Activated CD8-positive, alpha-beta memory T cell treated with anti-CD3 and anti-CD28 coated beads, Interleukin-2, amount 10 ng/mL, durations not matched to agents 7 days and 5 days (primary cell): Measurements from ENCODE around the gene CARHSP1. TPM values are rescaled to one million over a fixed set of nuclear protein-coding genes. Genes with fewer than 3 reads are reported as not detected.
A peak's percentile ranks its signal among the peaks of the same experiment; 100 is the strongest.
"Not testable (repeated sequence)": the region's sequence is repeated elsewhere in the genome, so short reads cannot be mapped to it uniquely, and the experiment has no call there.

Experiments used
- ATAC-seq: fragments of 150-1000 bp; cut with Tn5 transposase; one replicate; pipeline ENCODE4 v1.10.0; 2021; ENCODE audit warnings: moderate library complexity
- CTCF ChIA-PET: fragments of 350-600 bp; sonication (Branson Sonifier 250); formaldehyde crosslinking; loops from one replicate; lab custom pipeline; 2021; ENCODE audit warnings: antibody characterized with exemption; lab: Charles Lee
- DNase-seq: peaks from one replicate; pipeline ENCODE4 v3.0.0-alpha.2; 2020
- H3K27ac Mint-ChIP-seq: one replicate; pipeline ENCODE4 v1.8.0; 2021; ENCODE audit warnings: mild to moderate bottlenecking, mixed read lengths
- H3K27me3 Mint-ChIP-seq: one replicate; pipeline ENCODE4 v1.8.0; 2021; ENCODE audit warnings: mixed read lengths
- H3K36me3 Mint-ChIP-seq: one replicate; pipeline ENCODE4 v1.8.0; 2021; ENCODE audit warnings: mild to moderate bottlenecking, mixed read lengths
- H3K4me1 Mint-ChIP-seq: one replicate; pipeline ENCODE4 v1.8.0; 2021; ENCODE audit warnings: mixed read lengths
- H3K4me3 Mint-ChIP-seq: one replicate; pipeline ENCODE4 v1.8.0; 2021; ENCODE audit warnings: mild to moderate bottlenecking, moderate library complexity, mixed read lengths
- H3K9me3 Mint-ChIP-seq: one replicate; pipeline ENCODE4 v1.8.0; 2022; ENCODE audit warnings: low read depth, mixed read lengths
- total RNA-seq, 2 experiments: library from RNA; stranded (reverse); gene quantifications; one replicate each; pipeline ENCODE4 v1.2.3, GENCODE V29; 2021

The CARHSP1 gene
- total RNA-seq, 2 experiments from 2014 or later = 142 to 176 TPM

GRCh38 chr16:8875317-8875716 is 6.5 kb upstream of the CARHSP1 start:
- CTCF ChIA-PET = interaction anchor here (0.7 to 1.6 kb wide), 3 partner anchors 9 to 282 kb away, joined by 3 to 6 read pairs (median 3); no protein-coding TSS in a partner anchor
- H3K36me3 Mint-ChIP-seq, H3K27ac Mint-ChIP-seq, H3K27me3 Mint-ChIP-seq, ATAC-seq, DNase-seq, H3K9me3 Mint-ChIP-seq, H3K4me3 Mint-ChIP-seq: not testable (repeated sequence)
- H3K4me1 Mint-ChIP-seq = peaks cover 45% of the 10 kb centered on the region

- Mint-ChIP-seq H3K27ac (peak overlapping the region; percentile 53), H3K4me3 (no peak overlapping the region), H3K27me3 (no peaks in the 10 kb centered on the region), H3K9me3 (no peaks in the 10 kb centered on the region), H3K36me3 (no peaks in the 10 kb centered on the region), H3K4me1 (peaks cover 47% of the 10 kb centered on the region)
- peak; percentile 6 for ATAC-seq
- CTCF ChIA-PET = interaction anchor here (0.6 to 1.6 kb wide), 9 partner anchors 8 to 1858 kb away, joined by 3 to 6 read pairs (median 3); partner anchors contain the start of gene LITAFD
- DNase-seq = no peak
Measured at GRCh38 chr16:8874388-8874787, 5.6 kb upstream of the CARHSP1 start.

- Mint-ChIP-seq H3K27ac (peak overlapping the region; percentile 32), H3K4me1 (peaks cover 46% of the 10 kb centered on the region)
- not testable (repeated sequence) for H3K36me3 Mint-ChIP-seq, DNase-seq, ATAC-seq, H3K9me3 Mint-ChIP-seq, H3K4me3 Mint-ChIP-seq, H3K27me3 Mint-ChIP-seq
- CTCF ChIA-PET = interaction anchor here (0.7 to 1.6 kb wide), 9 partner anchors 9 to 280 kb away, joined by 3 to 6 read pairs (median 3); partner anchors contain the start of gene LITAFD
Measured at GRCh38 chr16:8873866-8874195, 5.0 kb upstream of the CARHSP1 start.

GRCh38 chr16:8872967-8873865 is 4.4 kb upstream of the CARHSP1 start:
- ATAC-seq = no peak

GRCh38 chr16:8872071-8872470 is 3.3 kb upstream of the CARHSP1 start:
- no peak overlapping the region for H3K27ac Mint-ChIP-seq
- CTCF ChIA-PET = interaction anchor here (1.1 to 5.8 kb wide), 5 partner anchors 8 to 64 kb away, joined by 3 to 67 read pairs (median 7); partner anchors contain the start of gene LITAFD
- DNase-seq (no peak), ATAC-seq (no peak)
- no peaks in the 10 kb centered on the region for H3K27me3 Mint-ChIP-seq
- H3K4me3 Mint-ChIP-seq = no peak overlapping the region
- peaks cover 35% of the 10 kb centered on the region for H3K4me1 Mint-ChIP-seq
- peaks cover 7% of the 10 kb centered on the region for H3K36me3 Mint-ChIP-seq
- no peaks in the 10 kb centered on the region for H3K9me3 Mint-ChIP-seq

More at GRCh38 chr16:8872967-8873865, 4.4 kb upstream of the CARHSP1 start:
- H3K27me3 Mint-ChIP-seq = no peaks in the 10 kb centered on the region
- peaks cover 40% of the 10 kb centered on the region for H3K4me1 Mint-ChIP-seq
- DNase-seq = no peak
- CTCF ChIA-PET = interaction anchor here (0.7 to 5.8 kb wide), 9 partner anchors 7 to 280 kb away, joined by 3 to 67 read pairs (median 3); partner anchors contain the start of gene LITAFD
- H3K36me3 Mint-ChIP-seq = no peaks in the 10 kb centered on the region
- no peaks in the 10 kb centered on the region for H3K9me3 Mint-ChIP-seq
- H3K4me3 Mint-ChIP-seq = no peak overlapping the region
- peak overlapping the region; percentile 32 for H3K27ac Mint-ChIP-seq

GRCh38 chr16:8869988-8870241 is 1.1 kb upstream of the CARHSP1 start:
- not testable (repeated sequence) for DNase-seq, H3K27ac Mint-ChIP-seq, H3K9me3 Mint-ChIP-seq, ATAC-seq, H3K4me3 Mint-ChIP-seq, H3K27me3 Mint-ChIP-seq
- CTCF ChIA-PET = interaction anchor here (1.3 to 5.8 kb wide), 5 partner anchors 10 to 303 kb away, joined by 3 to 67 read pairs (median 4); partner anchors contain the start of genes HAPSTR1 and LITAFD
- peaks cover 45% of the 10 kb centered on the region for H3K4me1 Mint-ChIP-seq
- H3K36me3 Mint-ChIP-seq = peaks cover 14% of the 10 kb centered on the region

GRCh38 chr16:8869212-8869987 is 594 bp upstream of the CARHSP1 start:
- CTCF ChIA-PET = interaction anchor here (0.7 to 5.8 kb wide), 10 partner anchors 10 to 302 kb away, joined by 3 to 67 read pairs (median 3); partner anchors contain the start of genes HAPSTR1, LITAFD, PMM2 and TMEM186
- H3K9me3 Mint-ChIP-seq = no peaks in the 10 kb centered on the region
- H3K4me3 Mint-ChIP-seq = peak overlapping the region; percentile 79
- DNase-seq (no peak), ATAC-seq (no peak)
- peaks cover 14% of the 10 kb centered on the region for H3K36me3 Mint-ChIP-seq
- H3K27me3 Mint-ChIP-seq = no peaks in the 10 kb centered on the region
- peak overlapping the region; percentile 94 for H3K27ac Mint-ChIP-seq
- peaks cover 41% of the 10 kb centered on the region for H3K4me1 Mint-ChIP-seq

GRCh38 chr16:8867932-8868415 is 832 bp downstream of the CARHSP1 start:
- H3K27ac Mint-ChIP-seq = peak overlapping the region; percentile 87
- H3K4me3 Mint-ChIP-seq = peak overlapping the region; percentile 81
- DNase-seq (peak; percentile 88), ATAC-seq (peak; percentile 4)
- peaks cover 41% of the 10 kb centered on the region for H3K4me1 Mint-ChIP-seq
- H3K9me3 Mint-ChIP-seq = no peaks in the 10 kb centered on the region
- H3K27me3 Mint-ChIP-seq = no peaks in the 10 kb centered on the region
- CTCF ChIA-PET = interaction anchor here (0.7 to 5.8 kb wide), 4 partner anchors 12 to 71 kb away, joined by 3 to 67 read pairs (median 6); partner anchors contain the start of genes LITAFD, PMM2 and TMEM186
- peaks cover 14% of the 10 kb centered on the region for H3K36me3 Mint-ChIP-seq

GRCh38 chr16:8867216-8867931 is 1.4 kb downstream of the CARHSP1 start:
- Mint-ChIP-seq H3K9me3 (no peaks in the 10 kb centered on the region), H3K27ac (peak overlapping the region; percentile 87), H3K4me1 (peaks cover 41% of the 10 kb centered on the region), H3K36me3 (peaks cover 14% of the 10 kb centered on the region), H3K27me3 (no peaks in the 10 kb centered on the region), H3K4me3 (peak overlapping the region; percentile 81)
- CTCF ChIA-PET = interaction anchor here (0.7 to 5.8 kb wide), 3 partner anchors 12 to 70 kb away, joined by 3 to 67 read pairs (median 7); partner anchors contain the start of genes LITAFD, PMM2 and TMEM186
- DNase-seq (no peak), ATAC-seq (no peak)

- H3K4me3 Mint-ChIP-seq = peak overlapping the region; percentile 81
- ATAC-seq (no peak), DNase-seq (no peak)
- H3K36me3 Mint-ChIP-seq = peaks cover 18% of the 10 kb centered on the region
- CTCF ChIA-PET = no interaction called here
- H3K27me3 Mint-ChIP-seq = no peaks in the 10 kb centered on the region
- H3K4me1 Mint-ChIP-seq = peaks cover 45% of the 10 kb centered on the region
- H3K27ac Mint-ChIP-seq = peak overlapping the region; percentile 87
- no peaks in the 10 kb centered on the region for H3K9me3 Mint-ChIP-seq
Measured at GRCh38 chr16:8866884-8867215, 2.0 kb downstream of the CARHSP1 start.

- Mint-ChIP-seq H3K4me3 (peak overlapping the region; percentile 81), H3K27me3 (no peaks in the 10 kb centered on the region), H3K27ac (no peak overlapping the region), H3K9me3 (no peaks in the 10 kb centered on the region), H3K36me3 (peaks cover 18% of the 10 kb centered on the region), H3K4me1 (peaks cover 45% of the 10 kb centered on the region)
- DNase-seq (no peak), ATAC-seq (no peak)
- CTCF ChIA-PET = interaction anchor here (0.6 kb wide), 1 partner anchor 22 kb away, joined by 3 read pairs; no protein-coding TSS in a partner anchor
Measured at GRCh38 chr16:8866118-8866883, 2.5 kb downstream of the CARHSP1 start.
